NCI-H82 treated with DMSO at 0.1 percent for 48 hours (cell line): ENCODE results near the gene ATF5.
A peak's percentile ranks its signal among the peaks of the same experiment; 100 is the strongest.
"Not testable (repeated sequence)": the region's sequence is repeated elsewhere in the genome, so short reads cannot be mapped to it uniquely, and the experiment has no call there.

Source experiments
- DNase-seq: peaks from one replicate; lab custom pipeline; 2025; ENCODE audit not compliant: unreplicated experiment; lab: John Stamatoyannopoulos, UW

ATF5 gene

DNA sequence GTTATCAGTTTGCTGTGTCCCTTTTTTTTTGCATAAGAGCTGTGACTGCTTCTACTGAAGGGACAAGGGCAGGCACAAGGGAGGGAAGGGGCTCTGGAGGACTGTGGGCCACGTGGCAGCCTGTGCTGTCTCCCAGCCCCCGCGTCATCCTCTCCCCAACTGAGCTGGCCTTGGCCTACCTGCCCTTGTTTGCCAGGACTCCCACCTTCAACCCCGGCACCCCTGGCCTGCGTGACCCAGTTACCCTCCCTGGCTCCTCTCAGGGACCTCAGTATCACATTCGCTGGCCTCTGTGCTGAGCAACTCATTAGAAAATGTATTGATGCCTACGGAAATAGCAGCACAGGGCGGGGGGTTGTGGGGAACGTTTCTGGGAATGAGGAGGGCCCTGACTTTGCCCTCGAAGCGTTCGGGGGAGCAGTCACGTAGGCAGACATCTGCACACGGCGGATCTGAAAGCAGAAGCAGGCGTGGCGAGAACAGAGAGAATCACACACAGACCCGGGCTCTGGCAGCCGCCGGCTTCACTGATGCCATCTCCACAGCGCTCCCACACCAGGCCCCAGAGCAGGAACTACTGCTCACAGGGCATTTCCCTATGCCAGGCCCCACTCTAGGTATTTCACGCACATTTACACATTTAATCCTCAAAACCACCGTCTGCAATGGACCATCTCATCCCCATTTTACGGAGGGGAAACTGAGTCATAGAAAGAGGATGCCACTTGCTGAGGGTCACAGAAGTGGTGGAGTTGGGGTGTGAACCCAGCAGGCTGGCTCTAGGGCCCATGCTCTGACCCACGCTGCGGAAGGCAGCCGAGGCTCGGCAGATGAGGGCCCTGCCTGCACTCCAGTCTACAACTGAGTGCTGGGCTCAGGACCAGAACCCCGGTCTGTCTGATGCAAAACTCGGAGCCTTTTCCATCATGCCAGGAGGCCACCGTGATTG, 5.7 kb upstream of the ATF5 start:
- DNase-seq, result no peak

DNA sequence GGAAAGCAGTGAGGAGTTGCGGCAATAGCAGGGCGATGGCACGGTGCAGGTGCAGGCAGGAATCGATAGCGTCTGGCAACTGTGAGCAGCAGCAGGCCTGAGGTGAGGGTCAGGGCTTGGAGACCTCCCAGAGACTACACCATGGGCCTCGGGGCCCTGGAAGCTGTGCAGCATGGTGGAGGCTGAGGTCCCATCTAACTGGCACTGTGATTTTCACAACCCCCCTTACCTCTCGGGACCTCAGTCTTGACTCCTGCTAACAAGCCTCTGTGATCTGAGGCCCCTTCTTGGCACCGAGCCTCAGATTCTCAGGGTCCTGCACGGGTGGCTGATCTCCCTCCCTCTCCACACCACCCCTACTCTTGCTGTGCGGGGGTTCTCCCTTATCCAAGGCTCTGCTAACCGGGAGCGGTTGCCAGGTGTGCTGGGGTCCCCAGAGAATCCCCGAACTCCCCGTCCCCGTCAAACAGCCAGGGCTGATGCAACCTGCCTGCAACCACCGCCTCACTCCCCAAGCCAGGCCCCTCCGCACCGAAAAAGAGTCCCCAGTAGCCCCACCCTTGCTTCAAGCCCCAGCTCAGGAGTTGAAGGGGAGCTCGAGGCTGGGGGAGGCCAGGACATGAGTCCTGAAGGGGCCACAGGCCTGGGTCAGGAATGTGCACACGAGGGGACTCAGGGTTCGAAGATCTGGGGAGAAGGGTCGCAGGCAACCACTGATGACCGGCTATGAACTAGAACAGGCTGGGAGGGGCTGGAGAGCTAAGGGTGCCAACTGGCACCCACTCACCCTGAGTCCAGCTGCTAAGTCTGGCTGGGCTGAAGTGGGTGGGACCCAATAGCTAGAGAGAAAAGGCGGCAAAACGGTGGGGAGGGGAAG, 4.8 kb upstream of the ATF5 start:
- DNase-seq, result no peak

DNA sequence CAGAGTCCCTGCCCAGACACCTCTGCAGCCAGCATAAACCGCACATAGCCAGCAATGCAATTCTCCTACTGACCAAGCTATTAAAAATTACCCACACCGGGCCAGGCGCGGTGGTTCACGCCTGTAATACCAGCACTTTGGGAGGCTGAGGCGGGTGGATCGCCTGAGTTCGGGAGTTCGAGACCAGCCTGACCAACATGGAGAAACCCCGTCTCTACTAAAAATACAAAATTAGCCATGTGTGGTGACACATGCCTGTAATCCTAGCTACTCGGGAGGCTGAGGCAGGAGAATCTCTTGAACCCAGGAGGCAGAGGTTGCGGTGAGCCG, 4.2 kb upstream of the ATF5 start:
- DNase-seq, result not testable (repeated sequence)

DNA sequence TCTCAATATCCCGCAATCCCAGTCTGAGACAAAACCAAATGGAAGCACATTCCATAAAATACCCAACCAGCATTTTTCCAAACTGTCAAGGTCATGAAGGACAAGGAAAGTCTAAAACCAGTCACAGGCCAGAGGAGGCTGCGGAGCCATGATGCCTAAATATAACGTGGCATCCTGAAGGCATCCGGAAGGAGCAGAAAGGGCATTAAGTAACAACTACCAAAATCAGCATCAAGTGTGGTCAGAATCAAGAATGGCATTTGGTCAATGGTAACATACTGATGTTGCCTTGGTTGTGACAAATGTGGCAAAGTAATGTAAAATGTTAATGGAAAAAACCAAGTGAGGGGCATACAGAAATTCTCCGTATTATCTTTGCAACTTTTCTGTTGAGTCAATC, 3.5 kb upstream of the ATF5 start:
- no peak for DNase-seq

DNA sequence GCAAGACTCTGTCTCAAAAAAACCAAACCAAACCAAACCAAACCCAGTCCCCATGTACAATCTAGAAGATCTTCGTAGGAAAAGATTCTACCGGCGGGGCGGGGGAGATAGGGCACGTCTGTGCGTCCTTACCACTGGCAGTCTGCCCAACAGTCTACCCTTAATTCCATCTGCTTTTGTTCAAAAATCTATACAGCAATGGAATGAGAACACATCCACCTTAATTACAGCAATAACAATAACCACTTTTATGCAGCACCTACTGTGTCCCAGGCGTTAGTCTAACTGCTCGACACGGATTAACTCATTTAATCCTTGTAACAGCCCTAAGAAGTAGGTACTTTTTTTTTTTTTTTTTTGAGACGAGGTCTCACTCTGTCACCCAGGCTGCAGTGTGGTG, 2.5 kb upstream of the ATF5 start:
- DNase-seq, result no peak

DNA sequence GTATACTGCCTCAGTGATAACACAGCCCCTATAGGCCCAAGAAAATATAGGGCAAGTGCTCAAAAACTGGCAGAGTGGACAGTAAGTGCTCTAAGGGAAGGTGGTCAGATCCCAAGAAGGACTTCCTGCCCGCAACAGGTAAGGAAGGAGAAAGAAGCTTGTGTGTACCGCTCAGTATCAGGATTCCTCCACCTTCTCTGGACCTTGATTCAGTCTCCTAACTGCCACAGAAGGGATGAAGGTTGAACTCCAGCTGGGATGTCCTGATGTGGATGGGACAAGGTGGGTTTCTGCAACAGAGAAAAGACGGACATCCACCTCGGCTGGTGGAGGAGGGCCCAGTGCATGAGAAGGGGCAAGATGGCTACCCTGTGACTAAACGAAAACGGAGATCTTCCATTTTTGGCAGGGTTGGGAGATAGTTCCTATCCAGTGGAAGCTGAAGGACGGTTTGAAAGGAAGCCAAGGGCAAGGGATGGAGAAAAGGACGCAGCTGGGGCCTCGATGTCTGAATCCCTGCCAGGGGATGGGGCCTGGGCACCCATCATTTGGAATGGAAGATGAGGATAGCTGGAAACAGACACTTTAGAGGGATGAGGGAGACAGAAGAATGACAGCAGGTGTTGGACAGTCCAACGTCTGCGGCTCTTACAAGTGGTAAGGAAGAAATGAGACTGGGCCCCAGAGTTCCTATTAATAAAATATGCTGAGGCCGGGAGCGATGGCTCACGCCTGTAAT, 1.3 kb upstream of the ATF5 start:
- DNase-seq, result no peak

DNA sequence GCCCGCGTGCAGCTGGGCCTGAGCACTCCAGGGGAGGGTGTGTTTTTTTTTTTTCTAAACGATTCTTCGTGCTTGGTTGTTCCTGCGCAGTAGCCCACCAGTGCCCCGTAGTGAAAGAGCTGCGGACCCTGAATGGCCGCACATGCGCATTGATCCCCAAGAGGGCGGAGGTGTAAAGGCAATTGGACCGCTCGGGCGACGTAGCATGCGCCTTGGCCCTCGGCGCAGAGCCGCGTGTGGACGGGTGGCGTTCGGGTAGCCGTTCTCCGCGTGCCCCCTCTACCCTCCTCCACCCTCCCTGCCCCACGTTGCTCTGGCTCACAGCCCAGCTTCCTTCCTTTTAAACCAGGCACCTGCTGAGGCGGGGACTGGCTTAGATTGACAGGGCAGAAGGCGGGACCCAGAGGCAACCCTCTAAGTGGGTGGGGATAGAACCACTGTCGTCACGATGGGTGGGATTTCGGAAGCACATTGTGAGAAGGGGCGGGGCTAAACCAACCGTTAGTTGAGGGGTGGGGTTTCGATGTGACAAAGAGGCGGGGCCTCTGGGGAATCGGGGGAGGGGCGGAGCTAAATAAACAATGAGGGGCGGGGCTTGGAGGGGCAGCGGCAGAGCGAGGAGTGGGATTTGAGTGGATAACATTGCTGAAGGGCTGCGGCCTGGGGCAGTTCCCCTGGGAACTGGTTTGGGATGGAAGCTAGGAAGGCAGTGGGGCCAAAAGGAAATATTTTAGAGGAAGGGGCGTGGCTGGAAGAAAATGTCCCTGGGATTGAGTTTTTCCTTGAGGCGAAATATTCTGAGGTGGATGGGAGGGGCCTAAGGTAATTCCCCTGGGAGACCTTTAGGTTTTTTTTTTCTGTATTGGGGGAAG, 842 bp downstream of the ATF5 start:
- peak; percentile 94 for DNase-seq

DNA sequence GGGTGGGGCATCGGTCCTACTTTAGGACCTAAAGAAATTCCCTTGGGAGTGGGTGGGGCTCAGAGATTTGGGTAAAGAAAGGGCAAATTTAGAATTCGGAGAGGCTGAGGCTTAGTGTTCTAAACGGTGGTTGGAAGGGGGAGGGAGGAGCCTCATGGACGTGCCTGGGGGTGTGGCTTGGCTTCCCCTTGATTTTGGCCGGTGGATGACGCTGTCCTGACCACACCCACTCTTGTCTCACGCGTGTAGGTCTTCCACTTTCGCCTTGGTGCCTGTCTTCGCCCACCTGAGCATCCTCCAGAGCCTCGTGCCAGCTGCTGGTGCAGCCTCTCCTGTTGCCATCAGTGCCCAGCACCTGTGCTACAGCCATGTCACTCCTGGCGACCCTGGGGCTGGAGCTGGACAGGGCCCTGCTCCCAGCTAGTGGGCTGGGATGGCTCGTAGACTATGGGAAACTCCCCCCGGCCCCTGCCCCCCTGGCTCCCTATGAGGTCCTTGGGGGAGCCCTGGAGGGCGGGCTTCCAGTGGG, 1.5 kb downstream of the ATF5 start:
- no peak for DNase-seq

DNA sequence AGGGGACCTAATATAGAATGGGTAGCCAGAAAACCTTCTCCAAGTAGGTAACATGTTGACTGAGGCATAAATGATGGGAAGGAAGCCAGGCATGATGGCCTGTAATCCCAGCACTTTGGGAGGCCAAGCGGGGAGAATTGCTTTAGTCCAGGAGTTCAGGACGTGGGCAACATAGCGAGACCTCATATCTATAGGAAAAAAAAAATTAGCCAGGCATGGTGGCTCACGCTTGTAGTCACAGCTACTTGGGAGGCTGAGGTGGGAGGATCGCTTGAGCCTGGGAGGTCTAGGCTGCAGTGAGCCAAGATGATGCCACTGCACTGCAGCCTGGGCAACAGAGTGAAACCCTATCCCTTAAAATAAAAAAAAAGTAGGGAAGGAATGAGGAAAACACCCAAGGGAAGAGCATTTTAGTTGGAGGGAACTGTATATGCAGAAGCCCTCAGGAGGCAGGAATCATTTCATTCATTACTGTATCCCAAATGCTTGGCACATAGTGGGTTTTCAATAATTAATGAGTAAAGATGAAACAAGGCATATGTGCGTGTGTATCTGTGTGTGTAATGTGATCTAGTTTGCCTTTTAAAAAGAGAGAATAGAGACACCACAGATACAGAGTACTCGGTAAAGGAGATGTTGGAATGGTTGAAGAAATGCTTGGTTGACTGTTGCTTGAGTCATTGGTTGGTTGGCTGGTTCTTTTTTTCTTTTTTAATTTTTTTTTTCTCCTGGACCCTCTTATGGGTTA, 2.5 kb downstream of the ATF5 start:
- DNase-seq, result no peak

DNA sequence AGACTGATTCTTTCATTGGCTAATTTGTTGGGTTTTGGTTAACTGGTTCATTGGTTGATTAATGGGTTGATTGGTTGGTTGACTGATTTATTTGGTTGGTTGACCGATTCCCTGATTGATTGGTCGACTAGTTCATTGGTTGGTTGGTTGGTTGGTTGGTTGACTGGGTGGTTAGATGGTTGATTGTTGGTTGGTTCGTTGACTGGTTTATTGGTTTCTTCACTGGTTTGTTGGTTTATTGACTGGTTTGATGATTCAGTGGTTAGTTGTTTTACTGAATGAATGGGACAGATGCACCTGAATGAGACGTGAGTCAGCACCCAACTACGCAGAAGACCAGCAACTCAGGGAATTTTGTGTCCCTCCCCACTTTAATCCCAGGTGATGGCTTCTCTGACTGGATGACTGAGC, 3.0 kb downstream of the ATF5 start:
- no peak for DNase-seq

DNA sequence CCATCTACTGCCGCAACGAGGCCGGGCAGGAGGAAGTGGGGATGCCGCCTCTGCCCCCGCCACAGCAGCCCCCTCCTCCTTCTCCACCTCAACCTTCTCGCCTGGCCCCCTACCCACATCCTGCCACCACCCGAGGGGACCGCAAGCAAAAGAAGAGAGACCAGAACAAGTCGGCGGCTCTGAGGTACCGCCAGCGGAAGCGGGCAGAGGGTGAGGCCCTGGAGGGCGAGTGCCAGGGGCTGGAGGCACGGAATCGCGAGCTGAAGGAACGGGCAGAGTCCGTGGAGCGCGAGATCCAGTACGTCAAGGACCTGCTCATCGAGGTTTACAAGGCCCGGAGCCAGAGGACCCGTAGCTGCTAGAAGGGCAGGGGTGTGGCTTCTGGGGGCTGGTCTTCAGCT, 3.7 kb downstream of the ATF5 start:
- no peak for DNase-seq

DNA sequence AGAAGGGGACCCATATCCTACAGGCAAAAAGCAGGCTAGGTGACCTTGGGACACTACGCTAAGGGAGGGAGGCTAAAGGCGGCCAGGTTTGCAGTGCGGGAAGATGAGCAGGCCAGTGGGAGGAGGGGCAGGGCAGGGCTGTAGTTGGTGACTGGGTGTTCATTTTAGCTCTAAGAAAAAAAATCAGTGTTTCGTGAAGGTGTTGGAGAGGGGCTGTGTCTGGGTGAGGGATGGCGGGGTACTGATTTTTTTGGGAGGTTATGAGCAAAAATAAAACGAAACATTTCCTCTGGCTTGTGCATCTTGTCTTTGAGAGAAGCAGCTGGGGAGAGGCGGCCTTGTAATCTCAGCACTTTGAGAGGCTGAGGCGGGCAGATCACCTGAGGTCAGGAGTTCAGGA, 4.6 kb downstream of the ATF5 start:
- no peak for DNase-seq

DNA sequence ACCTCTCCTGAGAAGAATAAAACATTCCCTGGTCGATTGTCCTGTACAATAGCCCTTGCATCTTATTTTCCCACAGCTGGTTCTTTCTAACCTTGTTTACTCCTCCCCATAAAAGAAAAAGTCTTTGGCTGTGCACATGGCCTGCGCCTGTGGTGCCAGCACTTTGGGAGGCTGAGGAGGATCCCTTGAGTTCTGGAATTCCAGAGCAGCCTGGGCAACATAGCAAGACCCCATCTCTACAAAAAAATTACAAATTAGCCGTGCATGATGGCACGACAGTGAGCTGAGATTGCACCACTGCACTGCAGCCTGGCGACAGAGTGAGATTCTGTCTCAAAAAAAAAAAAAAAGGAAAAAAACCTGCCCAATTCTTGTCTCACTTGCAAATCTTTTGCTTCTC, 7.5 kb downstream of the ATF5 start:
- DNase-seq, result no peak

DNA sequence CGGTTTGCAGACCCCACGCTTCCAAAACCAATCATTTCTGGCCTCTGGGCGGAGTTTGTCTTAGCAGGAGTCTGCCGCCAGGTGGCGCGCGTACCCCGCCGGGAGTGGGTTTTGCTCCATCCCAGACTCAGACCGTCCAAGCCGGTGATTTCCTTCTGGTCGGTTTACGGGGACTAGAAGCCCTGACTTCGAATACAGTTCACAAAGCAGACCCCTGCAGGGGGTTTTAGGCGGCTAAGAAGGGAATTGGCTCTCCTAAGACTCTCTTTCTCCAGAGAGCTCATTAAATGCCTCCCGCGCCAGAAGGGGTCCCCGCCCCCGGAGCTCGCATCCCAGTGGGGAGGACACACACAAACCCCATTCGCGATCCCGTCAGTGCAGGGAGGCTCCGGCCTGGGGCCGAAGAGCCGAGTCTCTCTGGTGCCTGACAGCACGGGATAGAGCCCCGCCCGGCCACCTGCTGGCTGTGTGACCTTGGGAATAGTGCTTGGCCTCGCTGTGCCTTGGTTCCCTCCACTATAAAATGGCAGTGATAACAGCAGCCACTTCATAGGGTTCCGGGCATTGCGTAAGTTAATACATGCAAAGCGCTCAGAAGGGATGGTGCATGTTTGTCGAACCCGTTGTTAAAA, 8.9 kb downstream of the ATF5 start:
- peak; percentile 46 for DNase-seq

DNA sequence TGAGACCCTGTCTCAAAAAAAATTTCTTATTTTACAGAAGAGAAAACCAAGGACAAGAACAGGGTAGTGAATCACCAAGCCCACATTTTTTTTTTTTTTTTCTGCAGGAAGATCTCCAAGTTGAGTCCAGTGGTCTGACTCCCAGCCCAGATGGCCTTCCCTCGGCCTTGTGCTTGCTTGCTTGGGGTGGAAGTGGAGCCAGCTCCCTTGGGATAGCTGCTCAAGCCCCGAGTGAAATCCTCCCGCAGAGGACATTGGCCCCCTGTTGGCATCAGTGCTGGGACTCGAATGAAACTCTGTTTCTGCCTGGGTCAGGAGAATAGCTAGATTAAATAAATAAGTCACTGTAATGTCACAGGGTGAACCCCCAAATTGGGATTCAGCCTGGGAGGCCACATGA, 9.7 kb downstream of the ATF5 start:
- no peak for DNase-seq

DNA sequence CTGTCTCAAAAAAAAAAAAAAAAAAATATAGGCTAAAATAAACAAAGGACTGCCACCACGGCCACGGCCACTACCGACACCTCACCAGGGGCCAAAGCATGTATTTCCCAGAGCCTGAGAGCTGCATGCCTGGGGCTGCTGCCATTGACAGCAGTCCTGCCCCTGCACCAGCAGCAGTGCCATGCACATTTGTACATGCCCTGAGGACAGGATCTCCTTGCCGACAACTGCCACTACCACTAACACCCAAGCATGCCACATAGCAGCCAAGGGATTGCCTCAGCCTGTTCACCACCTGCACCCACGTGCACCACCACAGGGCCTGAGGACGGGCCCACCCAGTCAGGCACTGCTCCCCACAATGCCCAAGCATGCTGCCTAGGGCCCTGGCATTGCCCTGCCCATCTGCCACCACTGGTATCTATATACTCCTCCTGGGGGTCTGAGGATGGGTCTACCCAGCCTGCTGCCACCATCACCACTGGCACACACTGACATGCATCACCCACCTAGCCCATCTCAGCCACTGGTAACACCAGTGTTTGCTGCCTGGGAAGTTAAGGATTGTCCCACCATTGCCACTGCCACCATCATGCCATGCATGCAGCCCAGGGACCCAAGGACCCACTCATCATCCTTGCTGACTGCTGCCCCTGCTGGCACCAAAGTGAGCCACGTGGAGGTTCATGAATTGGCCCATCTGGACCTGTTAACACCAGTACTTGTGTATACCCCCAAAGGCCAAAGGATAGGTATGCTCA, 10.9 kb downstream of the ATF5 start:
- no peak for DNase-seq

DNA sequence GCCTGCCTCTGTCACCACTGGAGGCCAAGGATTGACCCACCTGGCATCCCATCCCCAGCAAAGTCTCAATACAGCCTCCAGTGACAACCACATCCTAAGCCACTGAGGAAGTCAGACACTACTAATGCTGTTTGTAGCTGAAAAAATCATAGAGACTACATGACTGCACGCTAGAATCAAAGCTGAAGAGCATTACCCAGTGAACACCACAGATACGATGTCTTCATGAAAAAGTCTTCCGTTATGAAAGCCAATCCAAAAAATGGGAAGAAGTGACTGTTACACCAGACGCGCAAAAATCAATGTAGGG, 11.4 kb downstream of the ATF5 start:
- DNase-seq, result no peak

DNA sequence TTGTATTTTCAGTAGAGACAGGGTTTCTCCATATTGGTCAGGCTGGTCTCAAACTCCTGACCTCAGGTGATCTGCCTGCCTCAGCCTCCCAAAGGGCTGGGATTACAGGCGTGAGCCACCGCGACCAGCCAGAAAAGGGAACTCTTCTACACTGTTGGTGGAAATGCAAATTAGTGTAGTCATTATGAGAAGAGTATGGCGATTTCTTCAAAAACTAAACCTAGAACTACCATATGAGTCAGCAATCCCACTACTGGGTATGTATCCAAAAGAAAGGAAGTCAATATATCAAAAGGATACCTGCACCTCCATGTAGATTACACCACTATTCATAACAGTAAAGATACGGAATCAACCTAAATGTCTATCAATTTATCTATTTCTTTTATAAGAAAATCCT, 15.6 kb downstream of the ATF5 start:
- DNase-seq, result not testable (repeated sequence)

DNA sequence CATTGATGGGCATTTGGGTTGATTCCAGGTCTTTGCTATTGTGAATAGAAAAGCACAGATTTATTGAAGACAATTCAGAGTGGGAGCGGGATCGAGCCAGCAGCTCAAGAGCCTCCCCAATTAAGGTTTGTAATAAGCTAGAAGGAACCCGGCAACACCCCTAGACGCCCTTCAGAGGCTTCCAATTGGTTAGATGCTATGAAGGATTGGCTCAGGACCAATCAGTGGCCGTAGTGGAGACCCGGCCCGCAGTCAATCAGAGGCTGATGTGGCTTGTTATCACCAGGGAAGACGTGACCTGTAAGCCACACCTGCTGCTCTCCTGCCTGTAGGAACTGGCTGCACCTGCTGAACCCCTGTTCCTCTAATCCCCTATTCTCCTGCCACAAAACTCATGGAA, 17.4 kb downstream of the ATF5 start:
- no peak for DNase-seq
